Parathyroid adenoma (tissue), 2 donors: ENCODE measurements around the gene SPON1.

Experiments
- H2AFZ ChIP-seq: fragments of 300-600 bp; sonication (generic); one replicate; pipeline ENCODE4 v1.7.0; 2017; ENCODE audit warnings: antibody characterized with exemption, mild to moderate bottlenecking
- H3K27ac ChIP-seq: fragments of 300-600 bp; sonication (generic); one replicate; pipeline ENCODE4 v1.7.0; 2017
- H3K27me3 ChIP-seq: fragments of 300-600 bp; sonication (generic); one replicate; pipeline ENCODE4 v1.7.0; 2017; ENCODE audit warnings: low read length; ENCODE audit not compliant: control insufficient read depth, insufficient read depth
- H3K36me3 ChIP-seq: fragments of 300-600 bp; sonication (generic); one replicate; pipeline ENCODE4 v1.7.0; 2017; ENCODE audit warnings: low read length; ENCODE audit not compliant: control insufficient read depth, insufficient read depth
- H3K4me1 ChIP-seq: fragments of 300-600 bp; sonication (generic); one replicate; pipeline ENCODE4 v1.7.0; 2017; ENCODE audit warnings: control low read depth
- H3K4me2 ChIP-seq: fragments of 300-600 bp; sonication (generic); one replicate; pipeline ENCODE4 v1.7.0; 2017; ENCODE audit warnings: low read length
- H3K4me3 ChIP-seq: fragments of 300-600 bp; sonication (generic); one replicate; pipeline ENCODE4 v1.7.0; 2017; ENCODE audit warnings: low read depth, low read length
- H3K79me2 ChIP-seq: fragments of 300-600 bp; sonication (generic); one replicate; pipeline ENCODE4 v1.7.0; 2017; ENCODE audit warnings: control low read depth
- H3K9ac ChIP-seq: fragments of 300-600 bp; sonication (generic); one replicate; pipeline ENCODE4 v1.7.0; 2017; ENCODE audit warnings: mild to moderate bottlenecking
- H3K9me3 ChIP-seq: fragments of 300-600 bp; sonication (generic); one replicate; pipeline ENCODE4 v1.7.0; 2017; ENCODE audit warnings: low read length; ENCODE audit not compliant: control insufficient read depth
- CTCF ChIP-seq: fragments of 300-600 bp; sonication (generic); IDR thresholded peaks from one replicate; pipeline ENCODE4 v1.7.0; 2017; ENCODE audit warnings: antibody characterized with exemption, mild to moderate bottlenecking
- donor health status: primary hyperparathyroidism.

Gene SPON1

DNA sequence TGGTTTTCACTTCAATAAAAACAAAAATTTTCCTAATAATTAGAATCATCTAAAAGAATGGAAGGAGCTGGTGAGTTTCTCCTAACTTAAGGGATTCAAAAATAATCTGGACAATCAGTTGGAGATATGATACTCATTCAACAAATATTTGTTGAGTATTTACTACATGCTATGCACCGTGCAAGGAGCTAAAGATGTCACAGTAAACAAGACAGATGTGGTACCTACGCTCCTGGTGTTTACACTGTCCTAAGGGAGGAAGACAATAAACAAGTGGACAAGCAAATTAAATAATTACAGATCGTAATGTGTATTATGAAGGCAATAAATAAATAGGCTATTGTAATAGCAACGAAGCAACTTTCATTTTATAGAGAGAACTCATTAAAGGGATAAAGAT lies 9.9 kb upstream of the SPON1 start:
- no peaks in the 10 kb centered on the region for H3K79me2 ChIP-seq
- no peak overlapping the region for H3K4me2 ChIP-seq
- no peaks in the 10 kb centered on the region for H3K36me3 ChIP-seq

GRCh38 chr11:13954591-13954990 lies 7.9 kb upstream of the SPON1 start:
- no peak overlapping the region for H3K27ac ChIP-seq
- H3K4me1 ChIP-seq = no peaks in the 10 kb centered on the region
- H3K4me2 ChIP-seq = no peak overlapping the region
- H3K9me3 ChIP-seq = no peaks in the 10 kb centered on the region
- no peak overlapping the region for H2AFZ ChIP-seq
- H3K27me3 ChIP-seq = no peaks in the 10 kb centered on the region
- no peak for TF ChIP-seq CTCF
- H3K79me2 ChIP-seq = no peaks in the 10 kb centered on the region
- no peak overlapping the region for H3K4me3 ChIP-seq
- no peak overlapping the region for H3K9ac ChIP-seq
- H3K36me3 ChIP-seq = no peaks in the 10 kb centered on the region

More for the DNA sequence above, 9.9 kb upstream of the SPON1 start:
- H3K9me3 ChIP-seq = no peaks in the 10 kb centered on the region
- no peak overlapping the region for H3K4me3 ChIP-seq
- no peak overlapping the region for H2AFZ ChIP-seq
- H3K4me1 ChIP-seq = no peaks in the 10 kb centered on the region
- H3K9ac ChIP-seq = no peak overlapping the region
- no peak for TF ChIP-seq CTCF
- no peak overlapping the region for H3K27ac ChIP-seq
- no peaks in the 10 kb centered on the region for H3K27me3 ChIP-seq

DNA sequence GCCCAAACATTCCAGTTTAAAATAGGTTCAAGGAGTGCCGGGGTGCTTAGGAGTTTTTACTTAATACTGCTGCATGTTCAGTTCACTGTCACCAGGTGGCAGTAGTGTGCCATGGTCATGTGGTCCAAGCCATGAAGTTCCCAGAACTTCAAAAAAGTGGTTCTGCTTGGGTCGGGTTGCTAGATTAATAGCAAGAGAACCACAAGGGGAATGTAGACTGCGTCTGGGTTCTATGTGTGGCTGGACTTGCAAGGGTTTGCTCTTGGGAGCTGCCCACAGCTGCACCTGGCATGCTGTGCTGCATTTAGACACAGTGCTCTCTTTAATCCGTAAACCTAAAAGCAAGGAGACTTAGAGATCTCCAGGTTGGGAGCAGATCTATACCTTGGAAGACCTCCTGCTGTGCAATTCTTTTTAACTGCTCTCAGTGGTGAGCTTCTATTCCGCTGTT lies 6.5 kb upstream of the SPON1 start:
- no peaks in the 10 kb centered on the region for H3K79me2 ChIP-seq
- no peaks in the 10 kb centered on the region for H3K36me3 ChIP-seq
- H3K4me2 ChIP-seq = no peak overlapping the region
- no peaks in the 10 kb centered on the region for H3K4me1 ChIP-seq
- no peak overlapping the region for H3K4me3 ChIP-seq
- no peaks in the 10 kb centered on the region for H3K9me3 ChIP-seq
- H3K27ac ChIP-seq = no peak overlapping the region
- no peak overlapping the region for H3K9ac ChIP-seq
- no peak overlapping the region for H2AFZ ChIP-seq
- peak; percentile 38 for TF ChIP-seq CTCF
- no peaks in the 10 kb centered on the region for H3K27me3 ChIP-seq

DNA sequence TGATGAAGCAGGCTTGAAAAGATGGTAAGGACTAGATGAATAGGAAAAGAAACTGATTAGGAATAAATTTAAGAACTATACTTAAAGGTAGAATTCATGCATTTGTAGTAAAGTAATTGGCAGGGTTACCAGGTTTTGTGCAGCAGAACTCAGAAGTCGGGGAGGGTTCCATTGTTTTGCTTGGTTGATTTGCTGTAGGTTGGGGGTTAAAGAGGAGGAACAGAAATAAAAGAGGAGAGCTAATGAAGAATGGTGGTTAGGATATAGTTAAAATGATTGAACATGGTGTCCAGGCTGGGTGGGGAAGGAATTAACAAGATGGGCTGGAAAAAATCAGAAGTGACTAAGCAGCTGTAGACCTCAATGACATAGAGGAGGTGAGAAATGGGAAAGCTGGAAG lies 5.5 kb upstream of the SPON1 start:
- no peak overlapping the region for H3K9ac ChIP-seq
- no peak for TF ChIP-seq CTCF

DNA sequence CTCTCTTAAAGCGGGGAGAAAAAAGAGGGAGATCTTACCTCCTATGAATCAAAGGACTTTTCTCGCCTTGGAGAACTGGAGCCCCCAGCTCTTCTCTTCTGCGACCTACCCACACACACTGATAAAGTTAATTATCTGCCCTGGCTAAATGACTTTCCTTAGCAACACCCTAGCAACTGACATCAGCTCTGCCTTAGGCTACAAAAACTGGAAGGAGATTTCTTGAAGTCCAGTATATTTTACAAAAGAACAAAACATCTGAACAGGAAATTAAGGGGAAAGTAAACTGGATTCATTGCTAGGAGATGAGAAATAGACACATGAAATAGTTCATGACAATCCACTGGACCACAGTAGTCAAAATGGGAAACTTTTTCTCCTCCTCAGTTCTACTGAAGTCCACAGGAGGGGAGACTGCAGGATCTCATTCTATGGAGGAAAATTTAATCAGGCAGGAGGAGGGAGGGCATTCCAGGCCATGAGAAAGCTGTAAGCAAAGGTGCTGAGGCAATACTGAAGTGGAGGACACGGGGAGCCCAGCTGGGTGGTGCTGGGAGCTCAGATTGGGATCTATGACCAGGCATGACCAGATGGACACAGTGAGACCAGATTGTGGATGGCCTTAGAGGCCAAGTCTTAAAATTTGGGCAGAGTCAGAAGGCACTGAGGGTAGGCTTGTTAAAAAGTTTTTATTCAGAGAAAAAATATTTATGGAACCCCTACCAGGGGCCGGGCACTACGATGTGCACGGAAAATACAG lies 3.7 kb upstream of the SPON1 start:
- no peaks in the 10 kb centered on the region for H3K4me1 ChIP-seq
- no peaks in the 10 kb centered on the region for H3K27me3 ChIP-seq
- H3K36me3 ChIP-seq = no peaks in the 10 kb centered on the region
- no peaks in the 10 kb centered on the region for H3K9me3 ChIP-seq
- H3K4me2 ChIP-seq = no peak overlapping the region
- no peak overlapping the region for H2AFZ ChIP-seq
- no peak overlapping the region for H3K27ac ChIP-seq
- no peak for TF ChIP-seq CTCF
- H3K9ac ChIP-seq = no peak overlapping the region
- no peak overlapping the region for H3K4me3 ChIP-seq
- no peaks in the 10 kb centered on the region for H3K79me2 ChIP-seq

More for the DNA sequence above, 5.5 kb upstream of the SPON1 start:
- H3K36me3 ChIP-seq = no peaks in the 10 kb centered on the region
- no peak overlapping the region for H3K27ac ChIP-seq
- H3K4me2 ChIP-seq = no peak overlapping the region
- H3K4me3 ChIP-seq = no peak overlapping the region
- no peaks in the 10 kb centered on the region for H3K79me2 ChIP-seq
- no peaks in the 10 kb centered on the region for H3K9me3 ChIP-seq
- H3K4me1 ChIP-seq = no peaks in the 10 kb centered on the region
- H2AFZ ChIP-seq = no peak overlapping the region
- H3K27me3 ChIP-seq = no peaks in the 10 kb centered on the region
